HG02852 (cell line): ENCODE data around the gene INPP4A.

Source experiments
- ATAC-seq: cut with Tn5 transposase; IDR thresholded peaks from one replicate; pipeline ENCODE4 v1.9.1; 2021; ENCODE audit warnings: mild to moderate bottlenecking, moderate library complexity; ENCODE audit not compliant: unreplicated experiment

INPP4A gene

GRCh38 chr2:98489486-98489885, 44.8 kb downstream of the INPP4A start:
- no peak for ATAC-seq

GRCh38 chr2:98489971-98490962, 45.6 kb downstream of the INPP4A start:
- no peak for ATAC-seq

- ATAC-seq: no peak
These were observed 47.8 kb downstream of the INPP4A start for GRCh38 chr2:98492441-98492840.

- ATAC-seq: no peak
These were observed 50.0 kb downstream of the INPP4A start for GRCh38 chr2:98494699-98495098.

GRCh38 chr2:98496750-98497493, 52.3 kb downstream of the INPP4A start:
- ATAC-seq: no peak

GRCh38 chr2:98498703-98499440, 54.2 kb downstream of the INPP4A start:
- no peak for ATAC-seq

GRCh38 chr2:98500561-98500960, 55.9 kb downstream of the INPP4A start:
- ATAC-seq: no peak

GRCh38 chr2:98501223-98501622, 56.6 kb downstream of the INPP4A start:
- no peak for ATAC-seq

GRCh38 chr2:98501876-98502275, 57.2 kb downstream of the INPP4A start:
- ATAC-seq: no peak

GRCh38 chr2:98502556-98503335, 58.1 kb downstream of the INPP4A start:
- ATAC-seq: no peak

- ATAC-seq: no peak
These were observed 58.9 kb downstream of the INPP4A start for GRCh38 chr2:98503481-98504105.

GRCh38 chr2:98504381-98505109, 59.9 kb downstream of the INPP4A start:
- ATAC-seq: no peak

GRCh38 chr2:98505311-98505808, 60.7 kb downstream of the INPP4A start:
- ATAC-seq: no peak

GRCh38 chr2:98505971-98506664, 61.5 kb downstream of the INPP4A start:
- no peak for ATAC-seq

GRCh38 chr2:98506881-98507280, 62.2 kb downstream of the INPP4A start:
- ATAC-seq: no peak

GRCh38 chr2:98507461-98507860, 62.8 kb downstream of the INPP4A start:
- no peak for ATAC-seq

GRCh38 chr2:98507891-98508708, 63.4 kb downstream of the INPP4A start:
- no peak for ATAC-seq

GRCh38 chr2:98508709-98509066, 64.0 kb downstream of the INPP4A start:
- ATAC-seq: no peak
